ENCODE measurements around the gene PTPRD.

PTPRD gene

GRCh38 chr9:8660383-8660782 lies 1952.4 kb downstream of the PTPRD start:
- TF ChIP-seq CTCF (conservative IDR thresholded peaks at IDR 0.05; ENCODE audit: low read depth, low read length): no peak
- DNase-seq (ENCODE audit: low read depth): peak; percentile 71
- no peak overlapping the region for H3K4me3 ChIP-seq (ENCODE audit: low read depth, low read length)

DNA sequence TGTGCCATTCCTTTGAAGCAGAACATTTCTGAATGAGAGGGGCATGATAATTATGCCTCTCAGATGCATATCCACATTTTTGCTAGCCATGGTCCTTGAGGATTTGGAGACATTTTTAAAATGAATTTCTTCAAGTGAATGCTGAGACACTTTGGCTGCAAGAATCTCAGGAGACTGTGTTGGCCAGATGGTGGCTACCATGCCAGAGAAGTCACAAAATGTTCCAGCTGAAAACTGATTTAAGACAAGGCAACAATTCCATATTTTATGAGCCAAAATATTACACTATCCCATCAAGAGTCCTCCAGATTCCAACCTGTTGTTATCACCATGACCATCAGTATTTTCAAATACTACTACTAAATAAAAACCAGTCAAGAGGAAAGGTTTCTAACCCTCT lies 1953.7 kb downstream of the PTPRD start:
- no peak overlapping the region for H3K4me3 ChIP-seq (ENCODE audit: low read depth, low read length)
- DNase-seq (ENCODE audit: low read depth): no peak
- TF ChIP-seq CTCF (conservative IDR thresholded peaks at IDR 0.05; ENCODE audit: low read depth, low read length): no peak

- H3K4me3 ChIP-seq (ENCODE audit: low read depth, low read length): no peak overlapping the region
- no peak for DNase-seq (ENCODE audit: low read depth)
- TF ChIP-seq CTCF (conservative IDR thresholded peaks at IDR 0.05; ENCODE audit: low read depth, low read length): no peak
Observed at GRCh38 chr9:8655071-8655470, 1957.7 kb downstream of the PTPRD start.

DNA sequence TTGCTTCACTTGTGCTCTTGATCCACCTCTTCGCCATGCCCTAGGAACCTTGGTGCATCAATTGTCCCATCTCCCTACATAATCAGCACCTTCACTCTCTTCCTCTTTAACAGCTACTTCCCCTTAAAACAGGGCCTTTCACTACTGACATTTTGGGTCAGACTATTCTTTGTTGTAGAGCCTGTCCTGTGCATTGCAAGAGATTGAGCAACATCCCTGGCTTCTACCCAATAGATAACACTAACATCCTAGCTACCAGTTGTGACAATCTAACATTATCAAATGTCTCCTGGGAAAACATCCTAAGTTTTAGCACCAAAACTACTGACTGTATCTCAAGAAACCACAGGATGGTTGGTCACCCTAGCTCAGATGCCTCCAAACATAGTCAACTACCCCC lies 1958.9 kb downstream of the PTPRD start:
- TF ChIP-seq CTCF (conservative IDR thresholded peaks at IDR 0.05; ENCODE audit: low read depth, low read length): no peak

GRCh38 chr9:8653111-8653510 lies 1959.7 kb downstream of the PTPRD start:
- DNase-seq (ENCODE audit: low read depth): no peak
- no peak for TF ChIP-seq CTCF (conservative IDR thresholded peaks at IDR 0.05; ENCODE audit: low read depth, low read length)
- H3K4me3 ChIP-seq (ENCODE audit: low read depth, low read length): no peak overlapping the region

More for the DNA sequence above, 1958.9 kb downstream of the PTPRD start:
- no peak overlapping the region for H3K4me3 ChIP-seq (ENCODE audit: low read depth, low read length)
- DNase-seq (ENCODE audit: low read depth): no peak

GRCh38 chr9:8652255-8652654 lies 1960.5 kb downstream of the PTPRD start:
- H3K4me3 ChIP-seq (ENCODE audit: low read depth, low read length): no peak overlapping the region
- DNase-seq (ENCODE audit: low read depth): no peak
- no peak for TF ChIP-seq CTCF (conservative IDR thresholded peaks at IDR 0.05; ENCODE audit: low read depth, low read length)

DNA sequence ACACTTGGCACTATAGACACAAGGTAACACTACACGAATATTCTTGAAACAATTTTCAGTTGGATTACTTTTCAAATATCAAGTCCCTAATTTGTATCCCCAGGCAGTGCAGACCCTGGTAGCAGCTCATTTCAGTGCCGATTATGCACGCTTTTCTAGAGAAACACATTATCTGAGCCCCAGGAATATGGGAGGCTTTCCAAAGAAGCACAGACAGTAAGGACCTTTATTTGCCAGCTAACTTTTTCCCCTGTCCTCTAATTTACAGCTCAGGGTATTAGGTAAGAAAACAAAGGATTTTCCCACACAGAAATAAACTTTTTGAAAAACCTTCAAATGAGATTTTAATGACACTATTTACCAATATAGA lies 1961.0 kb downstream of the PTPRD start:
- H3K4me3 ChIP-seq (ENCODE audit: low read depth, low read length): no peak overlapping the region
- no peak for TF ChIP-seq CTCF (conservative IDR thresholded peaks at IDR 0.05; ENCODE audit: low read depth, low read length)
- no peak for DNase-seq (ENCODE audit: low read depth)

Measured in choroid plexus epithelial cell (primary cell).